CD4-positive, alpha-beta T cell (primary cell): ENCODE results near the gene PARD3B. TPM values are rescaled to one million over a fixed set of nuclear protein-coding genes. Genes with fewer than 3 reads are reported as not detected.

Experiments
- ATAC-seq: fragments of 200-7000 bp; cut with Tn5 transposase; one replicate; pipeline ENCODE4 v1.10.0; 2022; ENCODE audit warnings: mild to moderate bottlenecking; ENCODE audit not compliant: poor library complexity
- CTCF ChIA-PET: fragments of 350-600 bp; sonication (Branson Sonifier 250); formaldehyde crosslinking; loops from one replicate; lab custom pipeline; 2021; ENCODE audit warnings: antibody characterized with exemption, inconsistent platforms; lab: Charles Lee
- POLR2A ChIA-PET: fragments of 350-600 bp; sonication (Branson Sonifier 250); formaldehyde crosslinking; loops from one replicate; lab custom pipeline; 2021; ENCODE audit warnings: antibody characterized with exemption, inconsistent platforms; lab: Charles Lee
- DNase-seq, 14 experiments: peaks; one replicate each; pipeline ENCODE4 v3.0.0-alpha.2; 2013 to 2020; ENCODE audit warnings: mixed read lengths in 2 of 14
- H3K27ac ChIP-seq, 2 donors: one replicate each; pipeline versions ENCODE4 v1.5.1 to v1.7.0; 2013; ENCODE audit warnings: low read length in 2 of 2, low read depth in 1 of 2, mild to moderate bottlenecking in 1 of 2
- H3K27me3 ChIP-seq, 2 experiments: 1 replicate in 1 of 2; 2 replicates in 1 of 2; pipeline versions ENCODE4 v1.6.1 to v1.7.0; 2013; ENCODE audit warnings: low read length in 2 of 2, control low read depth in 1 of 2, mild to moderate bottlenecking in 1 of 2, moderate library complexity in 1 of 2; ENCODE audit not compliant: insufficient read depth in 2 of 2, control insufficient read depth in 1 of 2
- H3K36me3 ChIP-seq: one replicate; pipeline ENCODE4 v1.6.1; 2013; ENCODE audit warnings: low read length, control low read depth; ENCODE audit not compliant: insufficient read depth
- H3K4me1 ChIP-seq: one replicate; pipeline ENCODE4 v1.6.1; 2013; ENCODE audit warnings: low read length, control low read depth; ENCODE audit not compliant: insufficient read depth
- H3K4me3 ChIP-seq: one replicate; pipeline ENCODE4 v1.5.1; 2013; ENCODE audit warnings: mild to moderate bottlenecking, low read length, moderate library complexity
- H3K9me3 ChIP-seq, 2 experiments: 1 replicate in 1 of 2; 2 replicates in 1 of 2; pipeline versions ENCODE4 v1.6.1 to v1.7.0; 2013; ENCODE audit warnings: low read length in 2 of 2, mild to moderate bottlenecking in 2 of 2, control low read depth in 1 of 2, moderate library complexity in 1 of 2; ENCODE audit not compliant: control insufficient read depth in 1 of 2, insufficient read depth in 1 of 2
- H3K27ac Mint-ChIP-seq: one replicate; pipeline ENCODE4 v1.8.0; 2020; ENCODE audit warnings: mixed read lengths
- H3K27me3 Mint-ChIP-seq: one replicate; pipeline ENCODE4 v1.8.0; 2021; ENCODE audit warnings: mixed read lengths
- H3K36me3 Mint-ChIP-seq: one replicate; pipeline ENCODE4 v1.8.0; 2021; ENCODE audit warnings: low read depth, mixed read lengths
- H3K4me1 Mint-ChIP-seq: one replicate; pipeline ENCODE4 v1.8.0; 2021; ENCODE audit warnings: low read depth, mixed read lengths
- H3K4me3 Mint-ChIP-seq: one replicate; pipeline ENCODE4 v1.8.0; 2020; ENCODE audit warnings: mild to moderate bottlenecking, mixed read lengths
- H3K9me3 Mint-ChIP-seq: one replicate; pipeline ENCODE4 v1.8.0; 2020; ENCODE audit warnings: mixed read lengths
- CTCF ChIP-seq: fragments of 200-600 bp; IDR thresholded peaks from one replicate; pipeline ENCODE4 v1.8.0; 2022; ENCODE audit warnings: antibody characterized with exemption, mild to moderate bottlenecking
- intact Hi-C, 2 experiments: fragments of 100-400 bp; cut with DNase I in 1 of 2; cut with micrococcal nuclease in 1 of 2; formaldehyde crosslinking; loops; one replicate each; pipeline versions ENCODE4 v1.15.1 to v1.9.0; 2023 to 2025; cut with DNase I, micrococcal nuclease
- total RNA-seq, 174 experiments: library from RNA in 2 of 174; stranded (reverse) in 2 of 174; gene quantifications; one replicate each; pipeline ENCODE4 v1.2.3 and lab custom pipeline; 2021 to 2026

Gene PARD3B
- total RNA-seq, 2 experiments from 2014 or later, result 0.87 to 1.9 TPM

GRCh38 chr2:205644018-205644417, 1098.7 kb downstream of the PARD3B start:
- ATAC-seq (no peak), DNase-seq (no peak)
- Histone ChIP-seq H3K4me1 (no peaks in the 10 kb centered on the region), H3K36me3 (no peaks in the 10 kb centered on the region), H3K27me3 (peaks cover 0 to 3% of the 10 kb centered on the region in 2 experiments), H3K27ac (no peak overlapping the region), H3K9me3 (no peaks in the 10 kb centered on the region), H3K4me3 (no peak overlapping the region)
- ChIA-PET CTCF (no interaction called here), POLR2A (no interaction called here)
- no peak for TF ChIP-seq CTCF
- Mint-ChIP-seq H3K9me3 (no peaks in the 10 kb centered on the region), H3K4me1 (no peaks in the 10 kb centered on the region), H3K36me3 (no peaks in the 10 kb centered on the region), H3K27me3 (peaks cover 17% of the 10 kb centered on the region), H3K4me3 (no peak overlapping the region), H3K27ac (no peak overlapping the region)
- intact Hi-C loops, result no loop called here

GRCh38 chr2:205646680-205647079, 1101.4 kb downstream of the PARD3B start:
- Histone ChIP-seq H3K27me3 (peaks cover 0 to 3% of the 10 kb centered on the region in 2 experiments), H3K4me1 (no peaks in the 10 kb centered on the region), H3K9me3 (no peaks in the 10 kb centered on the region), H3K27ac (no peak overlapping the region), H3K4me3 (no peak overlapping the region), H3K36me3 (no peaks in the 10 kb centered on the region)
- H3K27me3 Mint-ChIP-seq, result peaks cover 17% of the 10 kb centered on the region
- no peaks in the 10 kb centered on the region for H3K36me3 Mint-ChIP-seq
- H3K27ac Mint-ChIP-seq, result no peak overlapping the region
- POLR2A ChIA-PET, result no interaction called here
- no peak for ATAC-seq
- CTCF ChIA-PET, result no interaction called here
- H3K9me3 Mint-ChIP-seq, result no peaks in the 10 kb centered on the region
- DNase-seq, result no peak
- intact Hi-C loops, result no loop called here
- no peak for TF ChIP-seq CTCF
- H3K4me3 Mint-ChIP-seq, result no peak overlapping the region
- no peaks in the 10 kb centered on the region for H3K4me1 Mint-ChIP-seq

- CTCF ChIA-PET, result no interaction called here
- POLR2A ChIA-PET, result no interaction called here
- H3K9me3 ChIP-seq, result no peaks in the 10 kb centered on the region
- no peak for ATAC-seq
- H3K4me3 Mint-ChIP-seq, result no peak overlapping the region
- H3K4me3 ChIP-seq, result no peak overlapping the region
- H3K27ac ChIP-seq, result no peak overlapping the region
- no peaks in the 10 kb centered on the region for H3K4me1 Mint-ChIP-seq
- H3K9me3 Mint-ChIP-seq, result no peaks in the 10 kb centered on the region
- no peaks in the 10 kb centered on the region for H3K4me1 ChIP-seq
- H3K27me3 Mint-ChIP-seq, result no peaks in the 10 kb centered on the region
- H3K36me3 Mint-ChIP-seq, result no peaks in the 10 kb centered on the region
- no peaks in the 10 kb centered on the region for H3K27me3 ChIP-seq
- no peak overlapping the region for H3K27ac Mint-ChIP-seq
- no peaks in the 10 kb centered on the region for H3K36me3 ChIP-seq
- intact Hi-C loops, result no loop called here
- no peak for DNase-seq
- no peak for TF ChIP-seq CTCF
Measured at GRCh38 chr2:205650450-205650849, 1105.2 kb downstream of the PARD3B start.
